Cardiac muscle cell (in vitro differentiated cells and primary cell): ENCODE data around the gene CD99L2. TPM values are rescaled to one million over a fixed set of nuclear protein-coding genes. Genes with fewer than 3 reads are reported as not detected.

Source experiments
- DNase-seq, 2 donors: peaks; one replicate each; pipeline versions ENCODE4 v3.0.0 to v3.0.0-alpha.2; 2010 to 2017; ENCODE audit warnings: low read depth in 1 of 2, low spot score in 1 of 2
- H3K27ac ChIP-seq: fragments of 200-600 bp; sonication (generic); 2 replicates; pipeline ENCODE4 v1.5.1; 2016
- H3K27me3 ChIP-seq: fragments of 200-600 bp; sonication (generic); 2 replicates; pipeline ENCODE4 v1.6.0; 2016; ENCODE audit warnings: control low read depth
- H3K36me3 ChIP-seq: fragments of 200-600 bp; sonication (generic); 2 replicates; pipeline ENCODE4 v1.5.1; 2016; ENCODE audit warnings: control low read depth
- H3K4me1 ChIP-seq: fragments of 200-600 bp; sonication (generic); 2 replicates; pipeline ENCODE4 v1.8.1; 2017; ENCODE audit warnings: low read depth, mild to moderate bottlenecking, mixed run types
- H3K4me3 ChIP-seq: fragments of 200-600 bp; sonication (generic); 2 replicates; pipeline ENCODE4 v1.5.1; 2016; ENCODE audit warnings: mild to moderate bottlenecking
- H3K9me3 ChIP-seq: fragments of 200-600 bp; sonication (generic); 2 replicates; pipeline ENCODE4 v1.5.1; 2017; ENCODE audit warnings: low read depth, mild to moderate bottlenecking, control low read depth
- polyA plus RNA-seq: library from polyadenylated mRNA; unstranded; fragments of >200 nt; fragmentation: Nextera tagmentation; extraction: Ambion mirVana; gene quantifications from 2 replicates; pipeline ENCODE4 v1.2.1, GENCODE V29; 2016
- total RNA-seq: library from RNA; depleted of rRNA; stranded (reverse); fragments of >200 nt; gene quantifications from 2 replicates; pipeline ENCODE4 v1.2.3, GENCODE V29; 2016
- TF ChIP-seq, protein P1 (sequence below): IDR thresholded peaks from 2 replicates; pipeline ENCODE4 v1.5.1; 2012; ENCODE audit warnings: low read depth, mild to moderate bottlenecking, low read length

CD99L2 gene
- total and polyA plus RNA-seq, 2 experiments from 2014 or later, result 44.7 to 53.5 TPM

DNA sequence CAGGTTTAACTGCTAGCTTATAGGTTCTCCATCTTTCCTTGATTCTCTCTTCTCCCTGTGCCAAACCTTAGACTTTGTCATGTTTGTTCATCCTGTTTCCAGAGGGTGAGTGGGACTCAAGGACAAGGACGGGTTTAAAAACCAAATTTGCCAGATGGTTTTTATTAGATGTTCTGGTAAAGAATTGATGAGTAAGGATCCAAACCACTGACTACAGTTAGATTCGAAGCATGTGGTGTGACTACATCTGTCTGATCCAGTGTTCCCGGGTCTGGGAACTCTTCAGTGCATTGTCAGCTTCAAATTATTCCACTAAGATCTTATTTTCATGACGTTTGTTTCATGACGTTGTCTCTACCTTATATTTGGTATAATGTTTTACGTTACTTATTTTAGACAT, 167.7 kb downstream of the CD99L2 start:
- TF ChIP-seq, protein P1, sequence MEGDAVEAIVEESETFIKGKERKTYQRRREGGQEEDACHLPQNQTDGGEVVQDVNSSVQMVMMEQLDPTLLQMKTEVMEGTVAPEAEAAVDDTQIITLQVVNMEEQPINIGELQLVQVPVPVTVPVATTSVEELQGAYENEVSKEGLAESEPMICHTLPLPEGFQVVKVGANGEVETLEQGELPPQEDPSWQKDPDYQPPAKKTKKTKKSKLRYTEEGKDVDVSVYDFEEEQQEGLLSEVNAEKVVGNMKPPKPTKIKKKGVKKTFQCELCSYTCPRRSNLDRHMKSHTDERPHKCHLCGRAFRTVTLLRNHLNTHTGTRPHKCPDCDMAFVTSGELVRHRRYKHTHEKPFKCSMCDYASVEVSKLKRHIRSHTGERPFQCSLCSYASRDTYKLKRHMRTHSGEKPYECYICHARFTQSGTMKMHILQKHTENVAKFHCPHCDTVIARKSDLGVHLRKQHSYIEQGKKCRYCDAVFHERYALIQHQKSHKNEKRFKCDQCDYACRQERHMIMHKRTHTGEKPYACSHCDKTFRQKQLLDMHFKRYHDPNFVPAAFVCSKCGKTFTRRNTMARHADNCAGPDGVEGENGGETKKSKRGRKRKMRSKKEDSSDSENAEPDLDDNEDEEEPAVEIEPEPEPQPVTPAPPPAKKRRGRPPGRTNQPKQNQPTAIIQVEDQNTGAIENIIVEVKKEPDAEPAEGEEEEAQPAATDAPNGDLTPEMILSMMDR, result no peak

DNA sequence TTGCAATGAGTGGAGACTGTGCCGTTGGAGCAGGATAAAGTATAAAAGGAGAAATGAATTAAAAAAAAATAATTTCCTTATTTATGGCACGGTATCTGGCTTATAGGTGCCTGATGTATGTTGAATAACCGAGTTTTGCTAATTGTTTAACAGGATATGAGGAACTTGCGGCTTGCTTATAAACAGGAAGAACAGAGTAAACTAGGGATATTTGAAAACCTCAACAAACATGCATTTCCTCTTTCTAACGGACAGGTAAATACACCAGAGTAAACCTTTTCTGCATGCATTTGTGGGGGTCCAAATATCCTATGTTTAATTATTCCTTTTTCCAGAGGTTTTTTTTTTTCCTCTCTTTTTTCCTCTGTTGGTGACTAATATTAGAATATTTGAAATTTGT, 168.5 kb downstream of the CD99L2 start:
- Histone ChIP-seq H3K4me3 (no peak overlapping the region), H3K27ac (no peak overlapping the region), H3K9me3 (no peaks in the 10 kb centered on the region), H3K4me1 (no peaks in the 10 kb centered on the region), H3K27me3 (no peaks in the 10 kb centered on the region), H3K36me3 (no peaks in the 10 kb centered on the region)
- no peak for DNase-seq
- TF ChIP-seq, protein P1, result no peak

More for the DNA sequence above, 167.7 kb downstream of the CD99L2 start:
- H3K36me3 ChIP-seq, result no peaks in the 10 kb centered on the region
- no peak overlapping the region for H3K27ac ChIP-seq
- no peaks in the 10 kb centered on the region for H3K9me3 ChIP-seq
- H3K4me3 ChIP-seq, result no peak overlapping the region
- H3K4me1 ChIP-seq, result no peaks in the 10 kb centered on the region
- no peak for DNase-seq
- no peaks in the 10 kb centered on the region for H3K27me3 ChIP-seq

DNA sequence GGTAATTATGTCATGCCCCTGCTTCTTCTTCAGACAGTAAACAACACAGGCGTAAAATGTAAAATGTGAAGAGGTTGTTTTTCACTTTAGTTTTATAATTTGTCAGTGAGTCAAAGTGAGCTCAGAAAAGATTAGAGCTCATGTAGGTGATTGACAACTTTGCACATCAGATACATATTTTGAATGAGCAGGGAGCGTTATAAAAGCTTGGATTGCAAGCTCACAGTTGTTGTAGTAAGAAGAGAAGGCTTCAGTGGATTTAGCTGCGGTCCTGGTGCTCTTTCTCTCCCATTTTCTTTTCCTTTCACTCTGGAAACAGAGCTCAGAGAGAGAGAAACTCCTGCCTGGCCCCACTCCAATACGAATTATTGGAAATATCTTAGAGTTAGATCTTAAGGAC, 178.8 kb downstream of the CD99L2 start:
- Histone ChIP-seq H3K27me3 (no peaks in the 10 kb centered on the region), H3K27ac (no peak overlapping the region), H3K4me1 (no peaks in the 10 kb centered on the region), H3K9me3 (no peaks in the 10 kb centered on the region), H3K36me3 (no peaks in the 10 kb centered on the region), H3K4me3 (no peak overlapping the region)
- no peak for DNase-seq
- TF ChIP-seq, protein P1, result no peak

Other genes with a start within 250 kb of the CD99L2 start
- gene MTMR1, start 205.3 kb downstream of the CD99L2 start, total RNA-seq, result 22.3 and 46.2 TPM in 2 replicates
- 20.2 and 31.7 TPM in 2 replicates for gene MTMR1, start 205.3 kb downstream of the CD99L2 start, polyA plus RNA-seq
- 56.5 and 117 TPM in 2 replicates for gene HMGB3, start 84.7 kb upstream of the CD99L2 start, total RNA-seq
- 120 and 184 TPM in 2 replicates for gene HMGB3, start 84.7 kb upstream of the CD99L2 start, polyA plus RNA-seq